Activated CD4-positive, alpha-beta memory T cell treated with anti-CD3 and anti-CD28 coated beads for 36 hours (primary cell): ENCODE measurements around the gene CNOT10. TPM values are rescaled to one million over a fixed set of nuclear protein-coding genes. Genes with fewer than 3 reads are reported as not detected.

ENCODE experiments used
- CTCF ChIA-PET: fragments of 350-600 bp; sonication (Branson Sonifier 250); formaldehyde crosslinking; loops from one replicate; lab custom pipeline; 2021; ENCODE audit warnings: antibody characterized with exemption, inconsistent platforms; lab: Charles Lee
- POLR2A ChIA-PET: fragments of 350-600 bp; sonication (Branson Sonifier 250); formaldehyde crosslinking; loops from one replicate; lab custom pipeline; 2021; ENCODE audit warnings: antibody characterized with exemption; lab: Charles Lee
- DNase-seq: peaks from one replicate; pipeline ENCODE4 v3.0.0-alpha.2; 2020
- H3K27ac Mint-ChIP-seq: one replicate; pipeline ENCODE4 v1.8.0; 2021; ENCODE audit warnings: mixed read lengths
- H3K27me3 Mint-ChIP-seq: one replicate; pipeline ENCODE4 v1.8.0; 2021; ENCODE audit warnings: mixed read lengths
- H3K36me3 Mint-ChIP-seq: one replicate; pipeline ENCODE4 v1.8.0; 2021; ENCODE audit warnings: mixed read lengths
- H3K4me1 Mint-ChIP-seq: one replicate; pipeline ENCODE4 v1.8.0; 2021; ENCODE audit warnings: low read depth, mixed read lengths
- H3K4me3 Mint-ChIP-seq: one replicate; pipeline ENCODE4 v1.8.0; 2021; ENCODE audit warnings: mild to moderate bottlenecking, mixed read lengths
- H3K9me3 Mint-ChIP-seq: one replicate; pipeline ENCODE4 v1.8.0; 2021; ENCODE audit warnings: mixed read lengths
- intact Hi-C: fragments of 100-400 bp; cut with micrococcal nuclease; formaldehyde crosslinking; loops from one replicate; pipeline ENCODE4 v1.15.1; 2023
- total RNA-seq, 2 experiments: library from RNA; stranded (reverse); gene quantifications; one replicate each; pipeline ENCODE4 v1.2.3, GENCODE V29; 2021

The CNOT10 gene
- total RNA-seq, 2 experiments from 2014 or later = 52.4 to 54.7 TPM

GRCh38 chr3:32821686-32822296 lies 136.8 kb downstream of the CNOT10 start:
- Mint-ChIP-seq H3K27me3 (peaks cover 34% of the 10 kb centered on the region), H3K27ac (no peak overlapping the region), H3K4me3 (no peak overlapping the region), H3K36me3 (no peaks in the 10 kb centered on the region), H3K4me1 (peaks cover 15% of the 10 kb centered on the region), H3K9me3 (no peaks in the 10 kb centered on the region)
- DNase-seq = no peak
- ChIA-PET POLR2A (no interaction called here), CTCF (interaction anchor here (1.5 kb wide), 1 partner anchor 81 kb away, joined by 4 read pairs; no protein-coding TSS in a partner anchor)
- intact Hi-C loops = no loop called here

- ChIA-PET POLR2A (no interaction called here), CTCF (no interaction called here)
- Mint-ChIP-seq H3K27ac (no peak overlapping the region), H3K9me3 (no peaks in the 10 kb centered on the region), H3K4me1 (peaks cover 8% of the 10 kb centered on the region), H3K36me3 (no peaks in the 10 kb centered on the region), H3K4me3 (no peak overlapping the region), H3K27me3 (peaks cover 28% of the 10 kb centered on the region)
- intact Hi-C loops = no loop called here
- DNase-seq = no peak
These were observed 137.9 kb downstream of the CNOT10 start for GRCh38 chr3:32822609-32823498.

Other genes with a start within 250 kb of the CNOT10 start
- 10 to 100 TPM; 87.7 to 89.1 TPM for gene CMTM6, start 182.3 kb upstream of the CNOT10 start, total RNA-seq
- gene DYNC1LI1, start 114.3 kb upstream of the CNOT10 start, total RNA-seq = 10 to 100 TPM; 35.2 to 36.3 TPM
- gene TRIM71, start 132.8 kb downstream of the CNOT10 start, total RNA-seq = under 1 TPM; 0.02 TPM